SJSA1 (cell line): ENCODE results near the gene GPR3. TPM values are rescaled to one million over a fixed set of nuclear protein-coding genes. Genes with fewer than 3 reads are reported as not detected.
A peak's percentile ranks its signal among the peaks of the same experiment; 100 is the strongest.

ENCODE experiments used
- DNase-seq, 2 experiments: peaks; one replicate each; pipeline ENCODE4 v3.0.0-alpha.2; 2015 to 2020; ENCODE audit warnings: low spot score in 2 of 2, low read depth in 1 of 2
- H3K27ac ChIP-seq: fragments of 250-450 bp; sonication (Bioruptor Pico); 2 replicates; pipeline ENCODE4 v1.5.1; 2020; ENCODE audit warnings: mild to moderate bottlenecking, moderate library complexity
- H3K27me3 ChIP-seq: fragments of 250-450 bp; sonication (Bioruptor Pico); replicated peaks from 2 replicates; pipeline ENCODE4 v1.5.1; 2020; ENCODE audit warnings: mild to moderate bottlenecking, moderate library complexity
- H3K36me3 ChIP-seq: fragments of 250-450 bp; sonication (Bioruptor Pico); 2 replicates; pipeline ENCODE4 v1.5.1; 2020; ENCODE audit warnings: mild to moderate bottlenecking
- H3K4me1 ChIP-seq: fragments of 250-450 bp; sonication (Bioruptor Pico); replicated peaks from 2 replicates; pipeline ENCODE4 v1.6.1; 2021; ENCODE audit warnings: mild to moderate bottlenecking
- H3K4me3 ChIP-seq: fragments of 250-450 bp; sonication (Bioruptor Pico); 2 replicates; pipeline ENCODE4 v1.5.1; 2020; ENCODE audit warnings: mild to moderate bottlenecking
- H3K9me3 ChIP-seq: fragments of 250-450 bp; sonication (Bioruptor Pico); replicated peaks from 2 replicates; pipeline ENCODE4 v1.5.1; 2020; ENCODE audit warnings: mild to moderate bottlenecking
- total RNA-seq: library from RNA; depleted of rRNA; stranded (reverse); fragments of >200 nt; shearing (Covaris generic); gene quantifications from 2 replicates; pipeline ENCODE4 v1.2.3, GENCODE V29; 2014; rRNA removed

The GPR3 gene, protein sequence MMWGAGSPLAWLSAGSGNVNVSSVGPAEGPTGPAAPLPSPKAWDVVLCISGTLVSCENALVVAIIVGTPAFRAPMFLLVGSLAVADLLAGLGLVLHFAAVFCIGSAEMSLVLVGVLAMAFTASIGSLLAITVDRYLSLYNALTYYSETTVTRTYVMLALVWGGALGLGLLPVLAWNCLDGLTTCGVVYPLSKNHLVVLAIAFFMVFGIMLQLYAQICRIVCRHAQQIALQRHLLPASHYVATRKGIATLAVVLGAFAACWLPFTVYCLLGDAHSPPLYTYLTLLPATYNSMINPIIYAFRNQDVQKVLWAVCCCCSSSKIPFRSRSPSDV
- total RNA-seq: 0.38 and 1.4 TPM in 2 replicates

DNA sequence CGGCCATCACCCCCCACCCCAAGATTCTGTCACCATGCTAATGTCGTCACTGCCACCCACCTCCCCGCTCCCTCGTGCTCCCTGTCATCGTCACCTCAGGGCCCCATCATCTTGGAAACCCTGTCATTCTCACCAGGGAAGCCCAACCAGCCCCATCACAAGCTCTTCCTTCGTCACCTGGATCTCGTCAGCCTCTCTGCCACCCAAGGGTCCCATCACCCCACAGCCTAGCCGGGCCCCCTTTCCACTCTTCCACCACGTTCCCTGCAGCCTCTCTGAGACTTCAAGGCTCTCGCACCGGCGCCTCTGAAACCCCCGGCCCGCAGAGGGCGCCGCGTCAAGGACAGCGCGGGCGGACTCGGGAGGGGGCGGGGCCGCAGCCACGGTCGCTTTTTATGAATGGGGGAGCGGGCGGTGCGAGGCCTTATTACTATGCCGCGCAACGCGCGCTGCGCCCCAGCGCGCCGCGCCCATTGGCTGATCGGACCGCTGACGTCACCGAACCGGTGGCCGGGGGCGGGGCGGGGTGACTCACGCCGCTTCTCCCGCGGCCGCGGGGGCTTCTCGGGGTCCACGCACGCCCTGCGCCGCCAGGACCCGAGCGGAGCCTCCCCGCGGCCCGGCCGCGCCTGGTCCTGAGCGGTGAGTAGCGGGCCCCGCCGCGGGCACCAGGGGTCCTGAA, at the start of gene GPR3:
Gene GPR3 (plus strand): TSS at position 527 of the 682 bp plus-strand sequence. CDS start 1,177 bp downstream, outside the sequence.
- peak within 1 kb of the TSS; percentile 80 for H3K4me3 ChIP-seq
- H3K27me3 ChIP-seq: no peaks in the 10 kb centered on the region
- H3K9me3 ChIP-seq: no peaks in the 10 kb centered on the region
- H3K4me1 ChIP-seq: peaks cover 20% of the 10 kb centered on the region
- peaks cover 13% of the 10 kb centered on the region for H3K36me3 ChIP-seq
- DNase-seq: peak; percentile 91 to 95
- H3K27ac ChIP-seq: peak within 1 kb of the TSS; percentile 82

GRCh38 chr1:27342778-27343638, 49.4 kb upstream of the GPR3 start:
- Histone ChIP-seq H3K9me3 (no peaks in the 10 kb centered on the region), H3K27ac (no peak overlapping the region), H3K4me1 (peaks cover 31% of the 10 kb centered on the region), H3K4me3 (no peak overlapping the region), H3K36me3 (peaks cover 8% of the 10 kb centered on the region; the same call in 1 of the 2 replicates), H3K27me3 (no peaks in the 10 kb centered on the region)
- DNase-seq: no peak

DNA sequence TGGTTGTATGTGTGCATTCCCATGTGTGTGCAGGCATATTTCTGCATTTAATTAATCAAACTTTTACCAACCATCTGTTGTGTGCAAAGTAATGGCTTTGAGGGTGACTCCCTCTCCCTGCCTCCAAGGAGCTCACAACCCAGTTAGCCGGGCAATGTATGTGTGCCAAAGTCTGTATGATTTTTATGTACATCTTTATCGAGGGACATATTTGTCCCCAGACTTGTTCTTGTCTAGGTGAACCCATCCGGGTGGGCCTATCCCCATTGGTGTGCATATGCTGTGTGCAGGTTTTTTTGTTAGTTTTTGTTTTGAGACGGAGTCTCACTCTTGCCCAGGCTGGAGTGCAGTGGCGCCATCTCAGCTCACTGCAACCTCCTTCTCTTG, 48.8 kb upstream of the GPR3 start:
- DNase-seq: no peak
- Histone ChIP-seq H3K4me1 (peaks cover 31% of the 10 kb centered on the region), H3K27ac (no peak overlapping the region), H3K9me3 (no peaks in the 10 kb centered on the region), H3K36me3 (peaks cover 3% of the 10 kb centered on the region; the same call in 1 of the 2 replicates), H3K4me3 (no peak overlapping the region), H3K27me3 (no peaks in the 10 kb centered on the region)

DNA sequence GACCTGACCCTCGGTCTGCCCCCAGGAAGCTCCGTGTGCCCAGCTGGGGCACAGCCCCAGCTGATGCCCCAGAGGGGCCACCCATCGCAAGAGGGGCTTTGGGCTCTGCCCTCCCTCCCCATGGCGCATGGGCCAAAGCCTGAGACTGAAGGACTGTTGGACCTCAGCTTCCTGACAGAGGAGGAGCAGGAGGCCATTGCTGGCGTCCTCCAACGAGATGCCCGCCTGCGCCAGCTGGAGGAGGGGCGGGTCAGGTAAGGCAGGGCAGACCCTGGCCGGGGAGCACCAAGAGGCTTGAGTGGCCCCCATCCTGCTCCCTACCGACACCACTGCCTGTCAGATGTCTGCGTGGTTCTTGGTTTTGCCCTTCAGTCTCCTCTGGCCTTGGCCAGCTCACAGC, 47.1 kb upstream of the GPR3 start:
- Histone ChIP-seq H3K27me3 (no peaks in the 10 kb centered on the region), H3K9me3 (no peaks in the 10 kb centered on the region), H3K36me3 (no peaks in the 10 kb centered on the region), H3K4me3 (no peak overlapping the region), H3K4me1 (peaks cover 47% of the 10 kb centered on the region), H3K27ac (no peak overlapping the region)
- DNase-seq: no peak

DNA sequence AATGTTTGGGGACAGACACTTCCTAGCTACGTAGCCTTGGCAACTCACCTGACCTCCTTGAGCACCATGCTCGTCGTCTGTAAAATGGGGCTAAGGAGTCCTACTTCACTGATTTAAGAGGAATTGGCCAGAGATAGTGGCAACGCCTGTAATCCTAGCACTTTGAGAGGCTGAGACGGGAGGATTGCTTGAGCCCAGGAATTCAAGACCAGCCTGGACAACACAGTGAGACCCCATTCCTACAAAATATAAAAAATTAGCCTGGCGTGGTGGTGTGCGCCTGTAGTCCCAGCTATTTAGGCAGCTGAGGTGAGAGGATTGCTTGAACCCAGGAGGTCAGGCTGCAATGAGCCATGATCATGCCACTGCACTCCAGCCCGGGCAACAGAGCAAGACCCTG, 46.1 kb upstream of the GPR3 start:
- H3K9me3 ChIP-seq: no peaks in the 10 kb centered on the region
- H3K4me3 ChIP-seq: no peak overlapping the region
- H3K27ac ChIP-seq: no peak overlapping the region
- no peak for DNase-seq
- H3K36me3 ChIP-seq: no peaks in the 10 kb centered on the region
- peaks cover 38% of the 10 kb centered on the region for H3K4me1 ChIP-seq
- H3K27me3 ChIP-seq: no peaks in the 10 kb centered on the region

DNA sequence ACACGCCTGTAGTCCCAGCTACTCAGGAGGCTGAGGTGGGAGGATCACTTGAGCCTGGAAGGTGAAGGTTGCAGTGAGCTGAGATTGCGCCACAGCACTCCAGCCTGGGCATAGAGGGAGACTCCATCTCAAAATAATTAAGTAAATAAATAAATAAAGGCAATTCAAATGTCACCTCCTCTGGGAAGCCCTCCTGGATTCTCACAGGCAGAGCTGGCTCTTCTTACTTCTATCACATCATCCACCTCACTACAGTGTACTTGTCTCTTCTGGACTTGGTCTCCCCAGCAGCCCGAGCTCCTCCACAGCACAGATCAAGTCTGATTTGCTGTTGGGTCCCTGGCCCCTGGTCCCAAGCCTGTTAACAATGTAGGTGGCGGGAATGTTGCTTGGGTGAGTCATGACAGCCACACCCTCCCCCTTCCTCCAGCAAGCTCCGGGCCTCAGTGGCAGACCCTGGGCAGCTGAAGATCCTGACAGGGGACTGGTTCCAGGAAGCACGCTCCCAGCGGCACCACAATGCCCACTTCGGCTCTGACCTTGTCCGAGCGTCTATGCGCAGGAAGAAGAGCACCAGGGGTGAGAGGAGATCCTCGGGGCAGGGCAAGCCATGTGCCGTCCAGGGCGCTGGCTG, 45.3 kb upstream of the GPR3 start:
- DNase-seq: peak; percentile 55 to 71
- no peak overlapping the region for H3K27ac ChIP-seq
- H3K27me3 ChIP-seq: no peaks in the 10 kb centered on the region

DNA sequence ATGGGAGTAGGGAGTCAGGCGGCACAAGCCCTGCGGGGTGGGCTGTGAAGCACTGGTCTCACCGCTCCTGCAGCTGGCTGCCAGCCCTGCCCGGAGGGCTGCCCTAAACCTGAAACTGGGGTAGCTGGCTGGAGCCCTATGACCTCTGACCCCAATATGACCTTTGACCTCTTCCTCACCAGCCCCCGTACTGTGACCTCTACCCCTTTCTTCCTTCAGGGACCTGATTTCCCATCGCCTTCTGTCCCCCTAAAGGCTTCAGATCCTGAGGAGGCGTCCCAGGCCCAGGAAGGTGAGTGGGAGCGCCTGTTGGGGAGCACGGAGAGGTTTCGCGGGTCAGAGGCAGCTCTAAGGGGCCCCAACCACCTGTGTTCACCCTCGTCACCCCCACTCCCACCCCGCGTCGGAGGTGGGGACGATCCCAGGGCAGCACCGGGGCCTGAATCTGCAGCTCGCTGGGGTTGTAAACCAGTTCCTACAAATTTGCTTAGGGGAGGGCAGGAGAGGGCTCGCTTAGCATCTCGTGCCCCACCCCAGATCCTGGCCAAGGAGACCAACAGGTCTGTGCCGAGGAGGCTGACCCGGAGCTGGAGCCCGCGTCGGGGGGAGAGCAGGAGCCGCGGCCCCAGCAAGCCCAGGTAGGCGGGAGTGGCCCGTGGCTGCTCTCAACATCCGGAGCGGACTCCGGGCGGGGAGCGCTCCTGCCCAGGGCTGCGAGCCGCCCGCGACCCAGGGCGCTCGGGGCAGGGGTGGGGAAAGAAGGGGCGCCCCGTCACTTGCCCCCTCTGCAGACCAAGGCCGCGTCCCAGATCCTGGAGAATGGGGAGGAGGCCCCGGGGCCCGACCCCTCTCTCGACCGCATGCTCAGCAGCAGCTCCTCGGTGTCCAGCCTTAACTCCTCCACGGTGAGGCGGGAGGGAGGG, 43.3 kb upstream of the GPR3 start:
- Histone ChIP-seq H3K27ac (no peak overlapping the region), H3K9me3 (no peaks in the 10 kb centered on the region), H3K36me3 (no peaks in the 10 kb centered on the region), H3K27me3 (no peaks in the 10 kb centered on the region), H3K4me3 (peak overlapping the region; percentile 46), H3K4me1 (peaks cover 28% of the 10 kb centered on the region)
- DNase-seq: peak in 1 of 2 experiments; percentile 68

More for the DNA sequence above, 45.3 kb upstream of the GPR3 start:
- Histone ChIP-seq H3K36me3 (no peaks in the 10 kb centered on the region), H3K4me3 (no peak overlapping the region), H3K4me1 (peaks cover 31% of the 10 kb centered on the region), H3K9me3 (no peaks in the 10 kb centered on the region)

DNA sequence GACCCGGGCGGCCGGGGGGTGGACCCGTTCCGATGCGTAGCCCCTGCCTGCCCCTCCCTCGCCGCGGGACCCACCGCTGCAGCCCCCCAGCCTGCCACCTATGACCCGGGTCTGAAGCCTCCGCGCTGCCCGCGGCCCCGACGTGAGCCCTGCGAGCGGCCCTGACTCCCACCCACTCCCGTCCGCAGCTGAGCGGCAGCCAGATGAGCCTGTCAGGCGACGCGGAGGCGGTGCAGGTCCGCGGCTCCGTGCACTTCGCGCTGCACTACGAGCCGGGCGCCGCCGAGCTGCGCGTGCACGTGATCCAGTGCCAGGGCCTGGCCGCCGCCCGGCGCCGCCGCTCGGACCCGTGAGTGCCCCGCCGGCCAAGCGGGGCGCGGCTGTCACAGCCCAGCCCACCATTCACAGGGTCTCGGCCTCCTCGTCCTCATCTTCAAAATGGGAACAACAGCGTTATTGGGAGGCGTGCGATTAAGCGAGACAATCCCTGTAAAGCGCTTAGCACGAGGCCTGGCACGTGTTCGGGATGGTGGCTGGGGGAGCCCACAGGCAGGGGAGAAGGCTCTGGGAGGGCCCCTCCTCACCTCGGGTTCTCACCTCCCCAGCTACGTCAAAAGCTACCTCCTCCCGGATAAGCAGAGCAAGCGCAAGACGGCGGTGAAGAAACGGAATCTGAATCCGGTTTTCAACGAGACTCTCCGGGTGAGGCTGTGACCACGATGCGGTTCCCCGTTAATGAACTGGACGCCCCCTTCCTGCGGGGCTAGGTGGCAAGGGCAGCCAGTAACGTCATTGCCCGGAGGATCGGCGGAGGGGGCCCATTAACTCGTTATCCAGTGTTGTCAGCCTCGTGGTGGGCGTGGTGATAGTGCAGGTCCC, 42.4 kb upstream of the GPR3 start:
- DNase-seq: peak; percentile 60 to 76
- Histone ChIP-seq H3K36me3 (no peaks in the 10 kb centered on the region; the same call in 1 of the 2 replicates), H3K4me3 (peak overlapping the region; percentile 46), H3K9me3 (no peaks in the 10 kb centered on the region), H3K27ac (no peak overlapping the region), H3K4me1 (peaks cover 28% of the 10 kb centered on the region), H3K27me3 (no peaks in the 10 kb centered on the region)

GRCh38 chr1:27350663-27351540, 41.5 kb upstream of the GPR3 start:
- H3K27ac ChIP-seq: no peak overlapping the region
- no peak for DNase-seq
- no peak overlapping the region for H3K4me3 ChIP-seq
- no peaks in the 10 kb centered on the region for H3K27me3 ChIP-seq
- peaks cover 8% of the 10 kb centered on the region for H3K36me3 ChIP-seq
- no peaks in the 10 kb centered on the region for H3K9me3 ChIP-seq
- peaks cover 28% of the 10 kb centered on the region for H3K4me1 ChIP-seq

DNA sequence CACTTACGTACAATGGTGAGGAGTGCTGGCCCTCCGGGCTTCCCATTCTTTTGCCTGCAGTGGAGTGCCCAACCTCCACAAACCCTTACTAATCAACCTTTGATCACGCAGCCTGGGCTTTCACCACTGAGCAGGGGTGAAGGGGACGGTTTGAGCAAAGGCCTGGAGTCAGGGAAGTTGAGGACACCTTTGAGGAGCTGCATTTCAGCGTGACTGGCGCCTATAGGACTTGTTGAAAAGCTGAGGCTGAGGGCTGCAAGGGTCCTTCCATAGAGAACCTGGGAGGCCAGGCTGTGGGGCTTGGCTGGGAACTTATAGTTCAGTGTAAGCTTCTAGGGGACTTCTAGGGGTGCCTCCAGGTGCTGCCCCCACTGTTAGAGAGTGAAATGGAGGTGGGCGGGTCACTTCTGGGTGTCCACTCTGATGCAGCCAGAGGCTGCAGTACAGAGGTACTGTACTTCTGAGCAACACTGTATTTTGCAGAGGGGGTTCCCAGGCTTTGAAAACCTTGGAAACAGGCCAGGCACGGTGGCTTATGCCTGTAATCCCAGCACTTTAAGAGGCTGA, 40.8 kb upstream of the GPR3 start:
- no peaks in the 10 kb centered on the region for H3K9me3 ChIP-seq
- no peaks in the 10 kb centered on the region for H3K27me3 ChIP-seq

GRCh38 chr1:27353166-27353565, 39.3 kb upstream of the GPR3 start:
- Histone ChIP-seq H3K9me3 (no peaks in the 10 kb centered on the region), H3K4me1 (peaks cover 16% of the 10 kb centered on the region), H3K4me3 (no peak overlapping the region), H3K27ac (no peak overlapping the region), H3K27me3 (no peaks in the 10 kb centered on the region), H3K36me3 (peaks cover 27% of the 10 kb centered on the region)
- no peak for DNase-seq

More for the DNA sequence above, 40.8 kb upstream of the GPR3 start:
- H3K4me1 ChIP-seq: peaks cover 28% of the 10 kb centered on the region
- H3K4me3 ChIP-seq: no peak overlapping the region
- no peak overlapping the region for H3K27ac ChIP-seq
- DNase-seq: no peak
- H3K36me3 ChIP-seq: peaks cover 13% of the 10 kb centered on the region
